GM19455 (cell line): ENCODE measurements around the gene RSPRY1.
"Not testable (repeated sequence)": the region's sequence is repeated elsewhere in the genome, so short reads cannot be mapped to it uniquely, and the experiment has no call there.

Source experiments
- ATAC-seq: cut with Tn5 transposase; IDR thresholded peaks from one replicate; pipeline ENCODE4 v1.9.1; 2021; ENCODE audit not compliant: unreplicated experiment

RSPRY1 gene

DNA sequence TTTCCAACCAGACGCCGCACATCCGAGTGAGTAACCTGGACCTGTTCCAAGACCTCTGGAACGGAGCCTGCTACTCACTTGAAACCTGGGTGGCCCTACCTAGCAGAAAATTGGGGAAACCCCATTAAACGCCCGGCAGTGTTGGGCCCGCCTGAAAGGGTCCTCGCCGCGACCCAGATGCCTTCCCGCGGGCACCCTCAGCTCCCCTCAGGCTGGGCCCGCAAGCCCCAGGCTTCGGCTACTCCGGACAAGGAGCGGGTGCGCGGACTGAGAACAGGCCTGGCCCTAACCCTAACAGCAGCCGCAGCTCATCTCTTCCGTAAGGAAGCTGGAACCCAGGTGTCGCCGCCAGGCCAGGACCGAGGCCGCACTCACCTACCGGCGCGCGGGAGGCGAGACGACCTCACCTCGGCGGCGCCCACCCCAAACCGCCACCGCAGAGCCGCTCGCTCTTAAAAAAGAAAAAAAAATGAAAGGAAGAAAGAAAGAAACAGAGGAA is 634 bp upstream of the RSPRY1 start:
- ATAC-seq, result peak; percentile 43

- no peak for ATAC-seq
Observed at GRCh38 chr16:57186872-57187854, 1.0 kb downstream of the RSPRY1 start.

DNA sequence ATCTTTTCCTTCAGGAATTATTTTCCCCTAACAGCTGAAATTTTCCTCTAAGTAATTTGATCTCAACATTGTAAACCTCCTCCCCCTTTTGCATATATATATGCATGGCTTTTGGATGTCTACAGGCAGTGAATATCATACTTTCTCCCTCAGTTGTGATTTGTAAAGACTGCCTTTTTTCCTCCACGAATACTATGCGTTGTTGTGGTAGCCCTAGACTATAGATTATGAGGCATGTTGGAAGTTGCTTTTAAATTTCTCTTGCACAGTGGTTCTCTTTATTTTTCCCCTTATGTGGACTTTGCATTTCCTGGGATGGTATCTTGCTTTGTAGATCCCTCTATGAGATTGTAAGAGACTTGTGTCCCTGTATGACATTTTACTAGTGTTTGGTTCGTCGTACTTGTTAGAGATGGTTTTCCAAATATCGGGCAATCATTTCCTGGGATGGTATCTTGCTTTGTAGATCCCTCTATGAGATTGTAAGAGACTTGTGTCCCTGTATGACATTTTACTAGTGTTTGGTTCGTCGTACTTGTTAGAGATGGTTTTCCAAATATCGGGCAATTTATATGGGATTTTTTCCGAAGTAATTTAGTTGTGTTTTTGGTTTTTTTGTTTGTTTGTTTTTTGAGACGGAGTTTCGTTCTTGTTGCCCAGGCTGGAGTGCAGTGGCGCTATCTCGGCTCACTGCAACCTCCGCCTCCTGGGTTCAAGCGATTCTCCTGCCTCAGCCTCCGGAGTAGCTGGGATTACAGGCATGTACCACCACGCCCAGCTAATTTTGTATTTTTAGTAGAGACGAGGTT is 2.0 kb downstream of the RSPRY1 start:
- ATAC-seq, result not testable (repeated sequence)

GRCh38 chr16:57188711-57189002 is 2.5 kb downstream of the RSPRY1 start:
- ATAC-seq, result no peak

- ATAC-seq, result not testable (repeated sequence)
Observed at GRCh38 chr16:57189527-57189926, 3.4 kb downstream of the RSPRY1 start.

DNA sequence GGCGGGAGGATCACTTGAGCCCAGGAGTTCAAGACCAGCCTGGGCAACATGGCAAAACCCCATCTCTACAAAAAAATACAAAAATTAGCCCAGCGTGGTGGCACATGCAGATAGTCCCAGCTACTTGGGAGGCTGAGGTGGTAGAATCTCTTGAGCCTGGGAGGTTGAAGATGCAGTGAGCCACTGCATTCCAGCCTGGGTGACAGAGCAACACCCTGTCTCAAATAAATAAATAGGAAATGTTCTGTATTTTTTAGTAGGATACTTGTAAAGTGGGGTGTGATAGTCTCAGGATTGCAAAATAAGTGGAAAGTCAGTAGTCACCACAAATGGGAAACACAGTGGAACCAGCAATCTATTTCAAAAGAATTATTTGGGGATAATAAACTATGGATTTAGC is 4.0 kb downstream of the RSPRY1 start:
- no peak for ATAC-seq

DNA sequence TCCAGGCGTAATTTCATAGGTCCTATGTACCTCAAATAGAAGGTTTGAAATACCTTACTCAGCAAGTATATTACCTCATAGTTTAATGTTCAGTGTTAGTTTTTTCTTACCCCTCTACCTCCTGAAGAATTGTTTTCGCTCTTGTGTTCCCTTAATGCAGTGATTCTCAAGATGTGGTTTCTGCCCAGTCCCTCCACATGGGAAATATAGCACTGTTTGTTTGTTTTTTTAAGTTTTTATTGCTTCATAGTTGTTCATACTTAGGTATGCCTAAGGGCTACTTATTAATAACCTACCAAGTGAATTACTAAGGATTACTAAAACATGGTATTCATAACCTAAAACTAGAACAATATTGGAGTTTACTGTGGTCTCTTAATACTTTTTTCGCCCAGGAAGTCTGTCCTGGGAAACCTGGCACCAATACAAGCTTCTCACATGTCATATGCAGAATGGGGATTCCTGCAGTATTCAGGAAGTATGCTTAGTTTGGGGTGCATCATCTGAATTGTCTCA is 5.0 kb downstream of the RSPRY1 start:
- ATAC-seq, result no peak

- no peak for ATAC-seq
Observed at GRCh38 chr16:57192146-57192545, 6.0 kb downstream of the RSPRY1 start.

DNA sequence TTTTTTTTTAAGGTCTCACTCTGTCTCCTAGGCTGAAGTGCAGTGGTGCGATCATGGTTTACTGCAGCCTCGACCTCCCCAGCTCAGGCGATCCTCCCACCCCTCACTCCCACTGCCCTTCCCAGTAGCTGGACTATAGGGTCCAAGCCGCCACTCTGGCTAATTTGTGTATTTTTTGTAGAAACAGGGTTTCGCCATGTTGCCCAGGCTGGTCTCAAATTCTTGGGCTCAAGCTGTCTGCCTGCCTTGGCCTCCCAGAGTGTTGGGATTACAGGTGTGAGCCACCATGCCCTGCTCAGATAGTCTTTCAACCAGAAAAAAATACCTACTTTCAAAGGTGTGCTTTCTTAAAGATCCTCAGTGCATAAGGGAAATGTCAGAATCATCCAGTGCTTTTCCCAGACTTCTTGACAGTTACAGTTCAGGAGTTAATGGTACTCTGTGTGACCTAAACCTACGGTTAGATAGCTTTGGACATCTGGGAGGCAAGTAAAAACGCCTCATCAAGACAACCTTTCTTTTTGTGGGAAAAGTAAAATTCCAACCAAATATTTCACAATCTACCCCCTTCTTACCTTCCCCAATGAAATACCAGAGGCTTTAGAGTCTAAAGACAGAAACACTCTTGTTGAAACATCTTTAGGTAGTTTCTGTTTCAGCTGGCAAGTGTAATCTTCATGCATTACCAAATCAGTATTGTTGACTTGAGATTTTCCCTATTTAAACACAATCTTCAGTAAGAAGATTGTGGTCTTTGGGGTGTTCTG is 6.8 kb downstream of the RSPRY1 start:
- ATAC-seq, result no peak

DNA sequence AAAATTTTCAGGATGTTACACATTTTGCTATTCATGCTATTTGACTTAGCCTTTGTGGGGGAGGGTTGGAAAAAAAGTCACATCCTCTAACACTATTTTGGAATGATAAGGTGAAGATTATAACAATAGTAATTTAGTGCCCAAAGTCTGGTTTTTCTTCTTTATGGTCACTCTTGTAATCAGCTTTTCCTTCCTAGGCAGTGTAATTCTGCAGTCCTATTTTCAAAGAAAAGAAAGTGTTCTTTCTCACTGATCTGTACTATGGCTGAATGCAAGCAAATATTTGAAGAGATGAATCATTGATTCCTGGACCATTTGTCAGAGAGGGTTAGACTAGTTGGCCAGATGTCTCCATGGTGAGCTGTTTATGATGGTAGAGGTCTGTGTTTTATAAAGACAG is 8.4 kb downstream of the RSPRY1 start:
- ATAC-seq, result no peak

- ATAC-seq, result no peak
Observed at GRCh38 chr16:57196286-57196685, 10.2 kb downstream of the RSPRY1 start.

DNA sequence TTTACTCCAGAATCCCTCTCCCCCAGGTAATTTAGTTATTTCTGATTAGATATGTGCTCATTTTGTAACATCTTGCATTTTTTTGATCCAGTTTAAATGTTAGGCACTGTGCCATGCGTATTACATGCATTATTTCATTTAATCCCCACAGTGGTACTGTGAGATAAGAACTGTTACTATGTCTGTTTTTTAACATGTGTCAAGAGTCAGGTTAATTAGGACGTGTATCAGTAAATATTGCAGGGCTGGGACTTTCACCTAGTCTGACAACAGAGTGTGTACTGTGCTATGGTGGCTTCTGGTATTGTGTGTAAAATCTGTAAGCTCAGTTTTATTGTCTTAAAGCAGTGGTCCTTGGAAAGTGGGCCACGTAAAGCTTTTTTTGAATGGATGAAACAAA is 10.6 kb downstream of the RSPRY1 start:
- ATAC-seq, result no peak

- ATAC-seq, result not testable (repeated sequence)
Observed at GRCh38 chr16:57200321-57200720, 14.2 kb downstream of the RSPRY1 start.

GRCh38 chr16:57200926-57201325 is 14.8 kb downstream of the RSPRY1 start:
- ATAC-seq, result not testable (repeated sequence)

- ATAC-seq, result no peak
Observed at GRCh38 chr16:57202095-57202886, 16.2 kb downstream of the RSPRY1 start.

DNA sequence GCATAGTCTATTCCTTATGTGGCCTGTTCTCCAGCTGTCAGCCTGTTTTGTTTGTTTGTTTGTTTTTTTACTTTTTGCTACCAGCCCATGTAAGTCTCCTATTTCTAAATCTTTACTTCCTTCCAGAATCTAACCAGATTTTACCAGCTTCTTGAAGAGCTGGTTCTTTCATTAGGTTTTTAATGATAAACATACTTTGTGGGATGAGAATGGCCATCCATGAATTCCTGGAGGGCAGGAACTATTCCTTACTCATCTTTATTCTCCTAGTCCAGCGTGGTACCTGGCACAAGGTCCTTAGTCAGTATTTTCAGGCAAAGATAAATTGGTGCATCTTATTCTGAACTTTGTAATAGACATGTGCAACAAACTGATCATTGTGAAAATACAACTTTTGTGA is 17.3 kb downstream of the RSPRY1 start:
- ATAC-seq, result no peak

GRCh38 chr16:57204675-57205074 is 18.5 kb downstream of the RSPRY1 start:
- ATAC-seq, result no peak

DNA sequence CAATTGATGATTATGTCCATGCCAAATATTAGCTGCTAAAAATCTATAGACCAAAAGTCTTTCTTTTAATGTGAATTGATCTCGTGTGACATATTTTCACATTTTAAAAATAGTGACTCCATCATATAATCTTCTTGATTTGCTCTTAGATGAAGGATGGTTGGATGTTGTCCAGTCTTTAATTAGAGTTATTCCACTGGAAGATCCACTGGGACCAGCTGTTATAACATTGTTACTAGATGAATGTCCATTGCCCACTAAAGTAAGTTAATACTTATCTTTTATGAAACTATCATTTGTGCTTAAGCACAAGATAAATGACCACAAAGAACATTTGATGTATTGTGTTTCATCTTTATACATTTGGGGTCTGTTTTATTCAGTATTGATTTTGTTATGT is 22.8 kb downstream of the RSPRY1 start:
- no peak for ATAC-seq

GRCh38 chr16:57209780-57210179 is 23.7 kb downstream of the RSPRY1 start:
- ATAC-seq, result no peak

GRCh38 chr16:57213462-57213861 is 27.3 kb downstream of the RSPRY1 start:
- ATAC-seq, result no peak
